ENCODE measurements around the gene SYCN.

The SYCN gene

DNA sequence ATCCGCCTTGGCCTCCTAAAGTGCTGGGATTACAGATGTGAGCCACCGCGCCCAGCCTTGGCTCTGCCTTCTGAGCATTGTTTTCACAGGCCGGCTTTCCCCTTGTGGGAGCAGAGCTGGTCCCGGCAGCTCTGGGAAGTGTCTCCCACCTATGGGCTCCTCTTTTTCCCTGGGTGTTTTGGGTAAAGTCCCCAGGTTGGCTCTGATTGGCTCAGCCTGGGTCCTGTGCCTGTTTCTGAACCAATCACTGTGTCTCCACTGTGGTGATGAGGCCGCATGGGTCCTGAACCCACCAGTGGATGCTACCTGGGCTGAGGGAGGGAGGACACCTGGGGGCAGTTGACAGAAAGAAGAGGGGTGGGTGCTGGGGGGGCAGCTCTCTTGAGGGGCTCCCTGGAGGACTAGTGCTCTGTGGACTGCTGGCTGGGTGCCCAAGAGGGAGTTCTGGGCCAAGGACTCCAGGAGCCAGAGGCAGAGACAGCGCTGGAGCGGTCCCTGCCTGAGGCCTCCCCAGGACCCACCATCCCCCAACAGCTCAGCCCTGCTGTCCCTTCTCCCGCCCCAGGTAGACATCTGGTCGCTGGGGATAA lies 26.9 kb downstream of the SYCN start:
- Histone ChIP-seq H3K4me1 (no peaks in the 10 kb centered on the region), H3K36me3 (peaks cover 26 to 87% (median 71%) of the 10 kb centered on the region in 3 donors), H3K27me3 (no peaks in the 10 kb centered on the region), H3K27ac (no peak overlapping the region), H3K9me3 (no peaks in the 10 kb centered on the region), H3K4me3 (no peak overlapping the region)
- DNase-seq: no peak
- TF ChIP-seq, protein P1, sequence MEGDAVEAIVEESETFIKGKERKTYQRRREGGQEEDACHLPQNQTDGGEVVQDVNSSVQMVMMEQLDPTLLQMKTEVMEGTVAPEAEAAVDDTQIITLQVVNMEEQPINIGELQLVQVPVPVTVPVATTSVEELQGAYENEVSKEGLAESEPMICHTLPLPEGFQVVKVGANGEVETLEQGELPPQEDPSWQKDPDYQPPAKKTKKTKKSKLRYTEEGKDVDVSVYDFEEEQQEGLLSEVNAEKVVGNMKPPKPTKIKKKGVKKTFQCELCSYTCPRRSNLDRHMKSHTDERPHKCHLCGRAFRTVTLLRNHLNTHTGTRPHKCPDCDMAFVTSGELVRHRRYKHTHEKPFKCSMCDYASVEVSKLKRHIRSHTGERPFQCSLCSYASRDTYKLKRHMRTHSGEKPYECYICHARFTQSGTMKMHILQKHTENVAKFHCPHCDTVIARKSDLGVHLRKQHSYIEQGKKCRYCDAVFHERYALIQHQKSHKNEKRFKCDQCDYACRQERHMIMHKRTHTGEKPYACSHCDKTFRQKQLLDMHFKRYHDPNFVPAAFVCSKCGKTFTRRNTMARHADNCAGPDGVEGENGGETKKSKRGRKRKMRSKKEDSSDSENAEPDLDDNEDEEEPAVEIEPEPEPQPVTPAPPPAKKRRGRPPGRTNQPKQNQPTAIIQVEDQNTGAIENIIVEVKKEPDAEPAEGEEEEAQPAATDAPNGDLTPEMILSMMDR (IDR thresholded peaks at IDR 0.05): no peak
- intact Hi-C loops (cut with DNase I; ENCODE audit: low total_unique reads): no loop called here

DNA sequence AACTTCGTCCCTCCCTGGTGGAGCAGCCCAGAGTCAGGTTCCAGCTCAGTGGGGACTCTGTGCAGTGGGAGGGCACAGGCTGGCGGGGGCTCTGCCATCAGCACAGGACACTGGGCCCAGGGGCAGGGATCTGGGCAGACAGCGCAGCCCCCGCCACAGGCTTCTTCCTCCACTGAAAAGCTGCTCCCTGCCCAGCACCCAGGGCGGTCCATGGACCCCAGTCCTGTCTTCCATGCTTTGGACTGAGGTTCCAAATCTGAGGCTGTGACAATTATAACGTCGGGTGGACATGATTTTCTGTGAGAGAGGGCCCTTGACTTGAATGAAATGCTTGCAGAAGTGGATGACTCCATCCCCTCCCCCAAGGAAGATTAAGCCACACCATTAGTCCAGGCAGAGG lies 28.5 kb downstream of the SYCN start:
- Histone ChIP-seq H3K4me3 (no peak overlapping the region), H3K27me3 (no peaks in the 10 kb centered on the region), H3K9me3 (no peaks in the 10 kb centered on the region), H3K4me1 (no peaks in the 10 kb centered on the region), H3K27ac (no peak overlapping the region), H3K36me3 (peaks cover 26 to 100% (median 82%) of the 10 kb centered on the region in 3 donors)
- no peak for DNase-seq
- intact Hi-C loops (cut with DNase I; ENCODE audit: low total_unique reads): no loop called here
- TF ChIP-seq, protein P1 (IDR thresholded peaks at IDR 0.05): no peak

DNA sequence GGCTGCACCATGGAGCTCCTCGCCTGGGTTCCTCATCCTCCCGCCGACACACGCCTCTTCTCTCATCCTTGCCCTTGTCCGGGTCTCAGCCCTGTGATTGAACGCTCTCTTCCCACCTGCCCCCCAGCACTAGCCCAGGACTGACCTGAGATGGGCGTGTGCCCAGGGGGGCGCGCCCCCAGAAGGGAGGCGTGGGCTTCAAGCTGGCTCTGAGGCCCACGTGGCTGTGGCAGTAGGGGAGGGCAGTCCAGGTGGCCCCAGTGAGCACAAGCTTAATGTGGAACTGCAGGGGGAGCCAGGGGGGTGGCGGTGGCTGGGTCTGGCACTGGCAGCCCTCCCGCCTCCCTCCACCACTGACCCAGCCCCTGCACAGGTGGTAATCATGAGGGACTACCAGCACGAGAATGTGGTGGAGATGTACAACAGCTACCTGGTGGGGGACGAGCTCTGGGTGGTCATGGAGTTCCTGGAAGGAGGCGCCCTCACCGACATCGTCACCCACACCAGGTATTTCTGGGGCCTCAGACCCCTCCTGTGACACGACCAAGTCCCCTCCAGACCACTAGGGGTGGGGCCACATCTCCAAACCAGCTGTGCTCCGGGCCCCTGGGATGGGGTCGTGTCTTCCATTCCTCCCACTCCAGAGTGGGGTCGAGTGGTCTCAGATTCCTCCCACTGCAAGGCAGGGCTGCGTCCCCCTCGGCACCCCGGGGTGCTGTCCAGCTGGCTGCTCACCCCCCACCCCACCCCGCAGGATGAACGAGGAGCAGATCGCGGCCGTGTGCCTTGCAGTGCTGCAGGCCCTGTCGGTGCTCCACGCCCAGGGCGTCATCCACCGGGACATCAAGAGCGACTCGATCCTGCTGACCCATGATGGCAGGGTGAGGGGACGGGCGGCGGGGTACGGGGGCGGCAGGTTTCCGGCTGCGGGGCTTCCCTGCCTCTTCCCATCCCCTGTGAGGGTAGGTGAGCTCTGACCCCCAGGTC lies 29.2 kb downstream of the SYCN start:
- TF ChIP-seq, protein P1 (IDR thresholded peaks at IDR 0.05): no peak
- no peak for DNase-seq
- intact Hi-C loops (cut with DNase I; ENCODE audit: low total_unique reads): no loop called here
- Histone ChIP-seq H3K4me1 (no peaks in the 10 kb centered on the region), H3K36me3 (peaks cover 26 to 100% (median 83%) of the 10 kb centered on the region in 3 donors), H3K27ac (no peak overlapping the region), H3K4me3 (no peak overlapping the region), H3K9me3 (no peaks in the 10 kb centered on the region), H3K27me3 (no peaks in the 10 kb centered on the region)

DNA sequence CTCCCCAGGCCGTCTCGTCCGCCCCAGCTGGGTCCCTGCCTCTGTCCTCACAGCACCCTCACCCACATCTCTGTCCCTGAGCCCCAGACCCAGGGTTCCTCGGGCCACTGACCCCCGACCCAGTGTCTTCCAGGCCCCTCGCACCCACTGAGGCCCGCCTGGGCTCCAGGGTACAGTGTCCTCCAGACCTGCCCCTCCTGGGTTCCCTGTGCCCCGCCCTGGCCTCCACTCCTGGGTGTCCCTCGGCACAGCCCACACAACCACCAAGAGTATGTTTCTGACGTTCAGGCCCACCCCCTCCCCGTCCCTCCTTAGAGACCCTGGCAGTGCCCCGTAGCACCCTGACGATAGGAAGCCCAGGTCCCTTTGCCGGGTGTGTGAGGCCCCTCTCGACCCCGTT lies 29.9 kb downstream of the SYCN start:
- Histone ChIP-seq H3K4me1 (no peaks in the 10 kb centered on the region), H3K9me3 (no peaks in the 10 kb centered on the region), H3K4me3 (no peak overlapping the region), H3K36me3 (peaks cover 26 to 100% (median 87%) of the 10 kb centered on the region in 3 donors), H3K27me3 (no peaks in the 10 kb centered on the region), H3K27ac (no peak overlapping the region)
- intact Hi-C loops (cut with DNase I; ENCODE audit: low total_unique reads): no loop called here
- no peak for DNase-seq
- TF ChIP-seq, protein P1 (IDR thresholded peaks at IDR 0.05): no peak

DNA sequence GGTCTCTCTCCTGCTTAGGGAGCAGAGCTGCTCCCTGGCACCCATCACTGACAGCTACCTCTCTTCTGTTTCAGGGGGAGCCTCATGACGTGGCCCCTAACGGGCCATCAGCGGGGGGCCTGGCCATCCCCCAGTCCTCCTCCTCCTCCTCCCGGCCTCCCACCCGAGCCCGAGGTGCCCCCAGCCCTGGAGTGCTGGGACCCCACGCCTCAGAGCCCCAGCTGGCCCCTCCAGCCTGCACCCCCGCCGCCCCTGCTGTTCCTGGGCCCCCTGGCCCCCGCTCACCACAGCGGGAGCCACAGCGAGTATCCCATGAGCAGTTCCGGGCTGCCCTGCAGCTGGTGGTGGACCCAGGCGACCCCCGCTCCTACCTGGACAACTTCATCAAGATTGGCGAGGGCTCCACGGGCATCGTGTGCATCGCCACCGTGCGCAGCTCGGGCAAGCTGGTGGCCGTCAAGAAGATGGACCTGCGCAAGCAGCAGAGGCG lies 30.5 kb downstream of the SYCN start:
- no peak overlapping the region for H3K27ac ChIP-seq
- TF ChIP-seq, protein P1 (IDR thresholded peaks at IDR 0.05): no peak
- H3K9me3 ChIP-seq: no peaks in the 10 kb centered on the region
- no peaks in the 10 kb centered on the region for H3K4me1 ChIP-seq
- H3K4me3 ChIP-seq: no peak overlapping the region
- peaks cover 25 to 99% (median 81%) of the 10 kb centered on the region in 3 donors for H3K36me3 ChIP-seq
- intact Hi-C loops (cut with DNase I; ENCODE audit: low total_unique reads): no loop called here
- DNase-seq: no peak
- no peaks in the 10 kb centered on the region for H3K27me3 ChIP-seq
